HCT116 (cell line): ENCODE data around the gene AP2A1. TPM values are rescaled to one million over a fixed set of nuclear protein-coding genes. Genes with fewer than 3 reads are reported as not detected.

Source experiments
- ATAC-seq: fragments of 200-7000 bp; cut with Tn5 transposase; 2 replicates; pipeline ENCODE4 v1.9.1; 2020; ENCODE audit warnings: mild to moderate bottlenecking, moderate library complexity
- BruUV-seq: library from RNA; stranded (reverse); fragments of 400-500 nt; replicated peaks from 2 replicates; lab custom pipeline; 2021; lab: Mats Ljungman, UMichigan
- CTCF ChIA-PET: fragments of 300-600 bp; sonication (Branson Sonifier 250); formaldehyde crosslinking; loops from one replicate; lab custom pipeline; 2021; ENCODE audit warnings: antibody characterized with exemption; lab: Charles Lee
- POLR2A ChIA-PET: fragments of 300-600, 350-600 bp; sonication (Branson Sonifier 250); formaldehyde crosslinking; loops from one replicate; lab custom pipeline; 2021; ENCODE audit warnings: antibody characterized with exemption; lab: Charles Lee
- RAD21 ChIA-PET, 2 experiments: fragments of 300-600 bp; sonication (Branson Sonifier 250); formaldehyde crosslinking; loops; one replicate each; lab custom pipeline; 2023; ENCODE audit warnings: low total read pairs in 2 of 2; ENCODE audit not compliant: uncharacterized antibody in 2 of 2, unreplicated experiment in 2 of 2, low non-redundant PET in 1 of 2; lab: Charles Lee
- DNase-seq: peaks from one replicate; pipeline ENCODE4 v3.0.0-alpha.2; 2010; ENCODE audit warnings: low read depth, low spot score
- H2AFZ ChIP-seq: fragments of 200-600 bp; shearing (Covaris generic), sonication (generic); 2 replicates; pipeline ENCODE4 v1.6.1; 2017; ENCODE audit warnings: low read depth, mixed run types, mixed read lengths, antibody characterized with exemption, low read length; ENCODE audit not compliant: poor library complexity, severe bottlenecking
- H3K27ac ChIP-seq: 2 replicates; pipeline ENCODE4 v1.5.1; 2012; ENCODE audit warnings: low read depth, low read length
- H3K27me3 ChIP-seq: fragments of 200-600 bp; sonication (generic); 2 replicates; pipeline ENCODE4 v1.6.1; 2016; ENCODE audit warnings: mixed run types, low read length, mixed read lengths; ENCODE audit not compliant: insufficient read depth
- H3K36me3 ChIP-seq, 2 experiments: fragments of 200-500 bp in 1 of 2; fragments of 200-600 bp in 1 of 2; sonication (Bioruptor generic) in 1 of 2; sonication (generic) in 1 of 2; 2 replicates each; pipeline versions ENCODE4 v1.5.1 to v1.6.1; 2014 to 2016; ENCODE audit warnings: low read length in 2 of 2, inconsistent platforms in 1 of 2, mixed read lengths in 1 of 2, mixed run types in 1 of 2; ENCODE audit not compliant: insufficient read depth in 2 of 2, control insufficient read depth in 1 of 2
- H3K4me1 ChIP-seq, 2 experiments: fragments of 200-600 bp in 1 of 2; sonication (generic) in 1 of 2; 2 replicates each; pipeline versions ENCODE4 v1.5.1 to v1.6.1; 2012 to 2017; ENCODE audit warnings: low read length in 2 of 2, inconsistent platforms in 1 of 2, mild to moderate bottlenecking in 1 of 2, mixed read lengths in 1 of 2, mixed run types in 1 of 2, moderate library complexity in 1 of 2; ENCODE audit not compliant: insufficient read depth in 2 of 2, control insufficient read depth in 1 of 2
- H3K4me2 ChIP-seq: fragments of 200-600 bp; sonication (generic); 2 replicates; pipeline ENCODE4 v1.6.1; 2017; ENCODE audit warnings: mixed run types, low read length, mixed read lengths
- H3K4me3 ChIP-seq, 2 experiments: fragments of 200-600 bp in 1 of 2; sonication (generic) in 1 of 2; replicated peaks in 1 of 2; 2 replicates each; pipeline ENCODE4 v1.5.1; 2011 to 2016; ENCODE audit warnings: low read length in 2 of 2, control low read depth in 1 of 2, low read depth in 1 of 2, mild to moderate bottlenecking in 1 of 2, mixed read lengths in 1 of 2, mixed run types in 1 of 2
- H3K79me2 ChIP-seq: fragments of 200-600 bp; sonication (generic); 2 replicates; pipeline ENCODE4 v1.6.1; 2017; ENCODE audit warnings: mild to moderate bottlenecking, mixed run types, low read length, moderate library complexity, mixed read lengths; ENCODE audit not compliant: insufficient read depth
- H3K9ac ChIP-seq: fragments of 200-600 bp; sonication (generic); 2 replicates; pipeline ENCODE4 v1.6.1; 2016; ENCODE audit warnings: low read length, mixed read lengths
- H3K9me2 ChIP-seq: fragments of 200-600 bp; sonication (generic), shearing (Covaris generic); 2 replicates; pipeline ENCODE4 v1.6.1; 2017; ENCODE audit warnings: mixed run types, mild to moderate bottlenecking, moderate library complexity; ENCODE audit not compliant: insufficient read depth
- H3K9me3 ChIP-seq, 2 experiments: fragments of 200-500 bp in 1 of 2; fragments of 200-600 bp in 1 of 2; sonication (Bioruptor generic) in 1 of 2; sonication (generic) in 1 of 2; 2 replicates each; pipeline ENCODE4 v1.6.1; 2014 to 2017; ENCODE audit warnings: low read length in 2 of 2, mixed read lengths in 2 of 2, inconsistent platforms in 1 of 2, low read depth in 1 of 2, mild to moderate bottlenecking in 1 of 2, mixed run types in 1 of 2, moderate library complexity in 1 of 2; ENCODE audit not compliant: control insufficient read depth in 1 of 2, insufficient read depth in 1 of 2
- H4K20me1 ChIP-seq: fragments of 200-600 bp; sonication (generic), shearing (Covaris generic); 2 replicates; pipeline ENCODE4 v1.6.1; 2017; ENCODE audit warnings: mixed run types, mild to moderate bottlenecking, moderate library complexity; ENCODE audit not compliant: insufficient read depth
- CBX3 ChIP-seq: IDR thresholded peaks from 2 replicates; pipeline ENCODE4 v1.6.1; 2012; ENCODE audit warnings: low read depth
- CEBPB ChIP-seq: IDR thresholded peaks from 2 replicates; pipeline ENCODE4 v1.6.1; 2012; ENCODE audit warnings: low read depth
- EGR1 ChIP-seq: IDR thresholded peaks from 2 replicates; pipeline ENCODE4 v1.6.1; 2012; ENCODE audit warnings: low read depth
- ELF1 ChIP-seq: IDR thresholded peaks from 2 replicates; pipeline ENCODE4 v1.6.1; 2012; ENCODE audit warnings: low read depth, borderline replicate concordance
- EZH2 ChIP-seq: fragments of 200-600 bp; sonication (generic); IDR thresholded peaks from 2 replicates; pipeline ENCODE4 v1.6.1; 2017; ENCODE audit warnings: antibody characterized with exemption, mixed run types
- EZH2phosphoT487 ChIP-seq: fragments of 200-600 bp; IDR thresholded peaks from 2 replicates; pipeline ENCODE4 v1.6.1; 2018; ENCODE audit warnings: antibody characterized with exemption, borderline replicate concordance
- FOSL1 ChIP-seq: IDR thresholded peaks from 2 replicates; pipeline ENCODE4 v1.6.1; 2012; ENCODE audit warnings: low read depth
- JUND ChIP-seq: IDR thresholded peaks from 2 replicates; pipeline ENCODE4 v1.6.1; 2012
- MAX ChIP-seq: IDR thresholded peaks from 2 replicates; pipeline ENCODE4 v1.6.1; 2012
- POLR2AphosphoS5 ChIP-seq: IDR thresholded peaks from 2 replicates; pipeline ENCODE4 v1.6.1; 2011; ENCODE audit warnings: mild to moderate bottlenecking, low read depth, low read length, moderate library complexity
- RAD21 ChIP-seq: IDR thresholded peaks from 2 replicates; pipeline ENCODE4 v1.6.1; 2012; ENCODE audit warnings: low read depth, mild to moderate bottlenecking
- REST ChIP-seq: IDR thresholded peaks from 2 replicates; pipeline ENCODE4 v1.6.1; 2012; ENCODE audit warnings: low read depth
- SIN3A ChIP-seq: IDR thresholded peaks from 2 replicates; pipeline ENCODE4 v1.6.1; 2012; ENCODE audit warnings: low read depth
- SP1 ChIP-seq: IDR thresholded peaks from 2 replicates; pipeline ENCODE4 v1.6.1; 2012; ENCODE audit warnings: low read depth
- YY1 ChIP-seq: IDR thresholded peaks from 2 replicates; pipeline ENCODE4 v1.6.1; 2011; ENCODE audit warnings: low read length, low read depth, moderate library complexity, mild to moderate bottlenecking; ENCODE audit not compliant: insufficient replicate concordance; ENCODE audit errors: extremely low read depth
- ZBTB33 ChIP-seq: IDR thresholded peaks from 2 replicates; pipeline ENCODE4 v1.6.1; 2011; ENCODE audit warnings: mild to moderate bottlenecking, low read length, moderate library complexity; ENCODE audit not compliant: insufficient replicate concordance; ENCODE audit errors: extremely low read depth
- ZFX ChIP-seq: fragments of 450-650 bp; IDR thresholded peaks from 2 replicates; pipeline ENCODE4 v1.6.1; 2017
- ZNF274 ChIP-seq: fragments of 200-500 bp; sonication (Bioruptor generic); IDR thresholded peaks from 2 replicates; pipeline ENCODE4 v1.6.1; 2014; ENCODE audit warnings: mild to moderate bottlenecking, low read depth, low read length, inconsistent platforms
- intact Hi-C: fragments of 100-400 bp; cut with micrococcal nuclease; formaldehyde crosslinking; loops from 2 replicates; pipeline ENCODE4 v1.10.0; 2022
- total RNA-seq: library from RNA; stranded (reverse); gene quantifications from one replicate; pipeline ENCODE4 v1.2.1, GENCODE V29; 2021; ENCODE audit not compliant: unreplicated experiment
- TF ChIP-seq, protein P1 (sequence below), 3 experiments: fragments of 200-600 bp in 1 of 3; sonication (generic) in 1 of 3; IDR thresholded peaks in 2 of 3; conservative IDR thresholded peaks in 1 of 3; 2 replicates each; pipeline ENCODE4 v1.5.1; 2012 to 2017; ENCODE audit warnings: low read depth in 2 of 3, low read length in 2 of 3, antibody characterized with exemption in 1 of 3, borderline replicate concordance in 1 of 3, control low read depth in 1 of 3, mild to moderate bottlenecking in 1 of 3, mixed read lengths in 1 of 3, mixed run types in 1 of 3, moderate library complexity in 1 of 3; ENCODE audit not compliant: insufficient read depth in 1 of 3

The AP2A1 gene
- total RNA-seq, 1 experiment from 2014 or later: 102 TPM

DNA sequence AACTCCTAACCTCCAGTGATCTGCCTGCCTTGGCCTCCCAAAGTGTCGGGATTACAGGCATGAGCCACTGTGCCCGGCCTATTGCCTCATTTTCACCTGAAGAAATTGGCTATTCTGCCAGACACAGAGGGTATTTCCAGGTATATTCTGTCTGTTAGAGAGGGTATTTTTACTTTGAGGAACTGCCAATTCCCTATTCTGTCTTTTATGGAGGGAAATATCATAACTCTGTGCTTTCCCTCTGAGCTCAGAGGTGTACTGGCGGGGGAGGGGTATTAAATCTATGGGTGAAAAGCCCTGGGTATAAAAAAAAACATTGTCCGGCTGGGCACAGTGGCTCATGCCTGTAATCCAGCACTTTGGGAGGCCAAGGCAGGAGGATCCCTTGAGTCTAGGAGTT, 28.5 kb upstream of the AP2A1 start:
- RAD21 ChIA-PET: no interaction called here

More for the DNA sequence above, 28.5 kb upstream of the AP2A1 start:
- no peak overlapping the region for H3K4me2 ChIP-seq
- ATAC-seq (no peak), DNase-seq (no peak)
- no peak overlapping the region for H3K9ac ChIP-seq
- no peaks in the 10 kb centered on the region for H3K27me3 ChIP-seq
- no peak overlapping the region for H3K4me3 ChIP-seq
- ChIA-PET CTCF (no interaction called here), POLR2A (interaction anchor here (0.5 kb wide), 1 partner anchor 63 kb away, joined by 3 read pairs; no protein-coding TSS in a partner anchor)
- H3K9me2 ChIP-seq: no peaks in the 10 kb centered on the region
- peaks cover 0 to 2% of the 10 kb centered on the region in 2 experiments; a peak in 2 of 4 replicates for H3K4me1 ChIP-seq
- H2AFZ ChIP-seq: no peak overlapping the region
- TF ChIP-seq YY1 (no peak), EGR1 (no peak), ZFX (no peak), ELF1 (no peak), MAX (no peak), EZH2 (no peak), ZBTB33 (no peak), EZH2phosphoT487 (no peak), CBX3 (no peak), SIN3A (no peak), ZNF274 (no peak), FOSL1 (no peak), POLR2AphosphoS5 (no peak), REST (no peak), RAD21 (no peak), JUND (no peak), CEBPB (no peak), SP1 (no peak)
- TF ChIP-seq, protein P1, sequence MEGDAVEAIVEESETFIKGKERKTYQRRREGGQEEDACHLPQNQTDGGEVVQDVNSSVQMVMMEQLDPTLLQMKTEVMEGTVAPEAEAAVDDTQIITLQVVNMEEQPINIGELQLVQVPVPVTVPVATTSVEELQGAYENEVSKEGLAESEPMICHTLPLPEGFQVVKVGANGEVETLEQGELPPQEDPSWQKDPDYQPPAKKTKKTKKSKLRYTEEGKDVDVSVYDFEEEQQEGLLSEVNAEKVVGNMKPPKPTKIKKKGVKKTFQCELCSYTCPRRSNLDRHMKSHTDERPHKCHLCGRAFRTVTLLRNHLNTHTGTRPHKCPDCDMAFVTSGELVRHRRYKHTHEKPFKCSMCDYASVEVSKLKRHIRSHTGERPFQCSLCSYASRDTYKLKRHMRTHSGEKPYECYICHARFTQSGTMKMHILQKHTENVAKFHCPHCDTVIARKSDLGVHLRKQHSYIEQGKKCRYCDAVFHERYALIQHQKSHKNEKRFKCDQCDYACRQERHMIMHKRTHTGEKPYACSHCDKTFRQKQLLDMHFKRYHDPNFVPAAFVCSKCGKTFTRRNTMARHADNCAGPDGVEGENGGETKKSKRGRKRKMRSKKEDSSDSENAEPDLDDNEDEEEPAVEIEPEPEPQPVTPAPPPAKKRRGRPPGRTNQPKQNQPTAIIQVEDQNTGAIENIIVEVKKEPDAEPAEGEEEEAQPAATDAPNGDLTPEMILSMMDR (IDR thresholded peaks at IDR 0.05 in 2 of 3, conservative IDR thresholded peaks at IDR 0.05 in 1 of 3; ENCODE audit: borderline replicate concordance in 1 of 3, insufficient read depth in 1 of 3, low read depth in 2 of 3, low read length in 2 of 3): no peak
- H3K79me2 ChIP-seq: no peaks in the 10 kb centered on the region
- H3K36me3 ChIP-seq: no peaks in the 10 kb centered on the region
- no peaks in the 10 kb centered on the region for H3K9me3 ChIP-seq
- H4K20me1 ChIP-seq: no peaks in the 10 kb centered on the region
- no peak overlapping the region for H3K27ac ChIP-seq
- no TSS peak for BruUV-seq
- intact Hi-C loops: no loop called here
